ENCODE data around the gene ARL16. TPM values are rescaled to one million over a fixed set of nuclear protein-coding genes. Genes with fewer than 3 reads are reported as not detected.

Gene ARL16
- total RNA-seq, 1 experiment from 2014 or later: 41.7 TPM

GRCh38 chr17:81646869-81647600 lies 36.6 kb downstream of the ARL16 start:
- DNase-seq: no peak
- H3K4me1 ChIP-seq (replicated peaks; ENCODE audit: insufficient read depth): no peaks in the 10 kb centered on the region
- no peaks in the 10 kb centered on the region for H3K36me3 ChIP-seq (ENCODE audit: low read depth)
- H4K20me1 ChIP-seq (ENCODE audit: insufficient read depth): no peaks in the 10 kb centered on the region
- no peaks in the 10 kb centered on the region for H3K79me2 ChIP-seq (ENCODE audit: low read depth)
- H3K4me2 ChIP-seq: no peak overlapping the region
- H3F3A ChIP-seq (ENCODE audit: insufficient read depth, low read depth): no peaks in the 10 kb centered on the region
- H3K9me2 ChIP-seq (ENCODE audit: insufficient read depth): no peaks in the 10 kb centered on the region
- intact Hi-C loops (cut with micrococcal nuclease; ENCODE audit: unreplicated experiment): no loop called here
- no peaks in the 10 kb centered on the region for H3K9me3 ChIP-seq (ENCODE audit: insufficient read depth, low read depth)
- no peak overlapping the region for H3K4me3 ChIP-seq
- ChIA-PET CTCF (no interaction called here), POLR2A (ENCODE audit: unreplicated experiment) (interaction anchor here (0.5 to 0.7 kb wide), 2 partner anchors 50 to 218 kb away, joined by 3 to 4 read pairs; no protein-coding TSS in a partner anchor)
- no peak overlapping the region for H2AFZ ChIP-seq
- TF ChIP-seq, protein P1, sequence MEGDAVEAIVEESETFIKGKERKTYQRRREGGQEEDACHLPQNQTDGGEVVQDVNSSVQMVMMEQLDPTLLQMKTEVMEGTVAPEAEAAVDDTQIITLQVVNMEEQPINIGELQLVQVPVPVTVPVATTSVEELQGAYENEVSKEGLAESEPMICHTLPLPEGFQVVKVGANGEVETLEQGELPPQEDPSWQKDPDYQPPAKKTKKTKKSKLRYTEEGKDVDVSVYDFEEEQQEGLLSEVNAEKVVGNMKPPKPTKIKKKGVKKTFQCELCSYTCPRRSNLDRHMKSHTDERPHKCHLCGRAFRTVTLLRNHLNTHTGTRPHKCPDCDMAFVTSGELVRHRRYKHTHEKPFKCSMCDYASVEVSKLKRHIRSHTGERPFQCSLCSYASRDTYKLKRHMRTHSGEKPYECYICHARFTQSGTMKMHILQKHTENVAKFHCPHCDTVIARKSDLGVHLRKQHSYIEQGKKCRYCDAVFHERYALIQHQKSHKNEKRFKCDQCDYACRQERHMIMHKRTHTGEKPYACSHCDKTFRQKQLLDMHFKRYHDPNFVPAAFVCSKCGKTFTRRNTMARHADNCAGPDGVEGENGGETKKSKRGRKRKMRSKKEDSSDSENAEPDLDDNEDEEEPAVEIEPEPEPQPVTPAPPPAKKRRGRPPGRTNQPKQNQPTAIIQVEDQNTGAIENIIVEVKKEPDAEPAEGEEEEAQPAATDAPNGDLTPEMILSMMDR (conservative IDR thresholded peaks at IDR 0.05): no peak
- no peak for TF ChIP-seq EZH2 (IDR thresholded peaks at IDR 0.05; ENCODE audit: low read depth)
- no TSS peak for BruUV-seq (replicated peaks)
- no peaks in the 10 kb centered on the region for H3K27me3 ChIP-seq (ENCODE audit: insufficient read depth, low read depth)
- no peak overlapping the region for H3K27ac ChIP-seq

GRCh38 chr17:81644976-81645952 lies 38.3 kb downstream of the ARL16 start:
- TF ChIP-seq EZH2 (IDR thresholded peaks at IDR 0.05; ENCODE audit: low read depth): no peak
- TF ChIP-seq, protein P1 (conservative IDR thresholded peaks at IDR 0.05): no peak
- no peak overlapping the region for H3K4me3 ChIP-seq
- no peak for DNase-seq
- no peaks in the 10 kb centered on the region for H3K9me2 ChIP-seq (ENCODE audit: insufficient read depth)
- no peak overlapping the region for H3K27ac ChIP-seq
- H3K36me3 ChIP-seq (ENCODE audit: low read depth): no peaks in the 10 kb centered on the region
- ChIA-PET POLR2A (ENCODE audit: unreplicated experiment) (interaction anchor here (0.6 kb wide), 1 partner anchor 15 kb away, joined by 4 read pairs; no protein-coding TSS in a partner anchor), CTCF (no interaction called here)
- no peaks in the 10 kb centered on the region for H3K27me3 ChIP-seq (ENCODE audit: insufficient read depth, low read depth)
- no peaks in the 10 kb centered on the region for H3K79me2 ChIP-seq (ENCODE audit: low read depth)
- H2AFZ ChIP-seq: no peak overlapping the region
- BruUV-seq (replicated peaks): no TSS peak
- intact Hi-C loops (cut with micrococcal nuclease; ENCODE audit: unreplicated experiment): no loop called here
- no peaks in the 10 kb centered on the region for H3K4me1 ChIP-seq (replicated peaks; ENCODE audit: insufficient read depth)
- H3K4me2 ChIP-seq: no peak overlapping the region
- H3F3A ChIP-seq (ENCODE audit: insufficient read depth, low read depth): no peaks in the 10 kb centered on the region
- no peaks in the 10 kb centered on the region for H3K9me3 ChIP-seq (ENCODE audit: insufficient read depth, low read depth)
- H4K20me1 ChIP-seq (ENCODE audit: insufficient read depth): no peaks in the 10 kb centered on the region

DNA sequence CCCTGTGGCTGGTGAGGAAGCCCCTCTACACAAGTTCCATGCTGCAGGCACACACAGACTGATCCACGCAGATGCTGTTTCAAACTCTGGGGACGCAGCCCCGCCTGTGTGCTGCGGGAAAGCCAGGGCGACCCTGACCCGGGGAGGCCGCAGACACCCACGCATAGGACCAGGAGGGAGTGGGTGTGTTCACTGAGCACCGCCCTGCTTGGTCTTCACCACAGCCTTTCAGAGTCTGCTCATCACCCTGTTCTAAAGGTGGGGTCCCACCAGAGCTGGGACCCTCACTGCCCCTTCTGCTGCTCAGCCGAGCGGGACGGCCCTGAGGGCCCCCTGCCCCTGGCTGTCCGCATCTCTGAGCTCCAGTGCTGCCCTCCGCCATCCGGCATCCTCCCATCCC lies 39.1 kb downstream of the ARL16 start:
- TF ChIP-seq, protein P1 (conservative IDR thresholded peaks at IDR 0.05): no peak
- TF ChIP-seq EZH2 (IDR thresholded peaks at IDR 0.05; ENCODE audit: low read depth): no peak
- Histone ChIP-seq H3K36me3 (ENCODE audit: low read depth) (no peaks in the 10 kb centered on the region), H3K27me3 (ENCODE audit: insufficient read depth, low read depth) (no peaks in the 10 kb centered on the region), H3K9me2 (ENCODE audit: insufficient read depth) (no peaks in the 10 kb centered on the region), H3K4me1 (replicated peaks; ENCODE audit: insufficient read depth) (no peaks in the 10 kb centered on the region), H2AFZ (no peak overlapping the region), H3K9me3 (ENCODE audit: insufficient read depth, low read depth) (no peaks in the 10 kb centered on the region), H4K20me1 (ENCODE audit: insufficient read depth) (no peaks in the 10 kb centered on the region), H3K79me2 (ENCODE audit: low read depth) (no peaks in the 10 kb centered on the region), H3K27ac (no peak overlapping the region), H3K4me3 (no peak overlapping the region), H3K4me2 (no peak overlapping the region), H3F3A (ENCODE audit: insufficient read depth, low read depth) (no peaks in the 10 kb centered on the region)
- BruUV-seq (replicated peaks): no TSS peak
- DNase-seq: no peak
- ChIA-PET POLR2A (ENCODE audit: unreplicated experiment) (no interaction called here), CTCF (no interaction called here)
- intact Hi-C loops (cut with micrococcal nuclease; ENCODE audit: unreplicated experiment): no loop called here
